HG03175 (cell line): ENCODE data around the gene DHX38.

Experiments used
- ATAC-seq: cut with Tn5 transposase; IDR thresholded peaks from one replicate; pipeline ENCODE4 v1.9.1; 2021; ENCODE audit warnings: mild to moderate bottlenecking, moderate library complexity; ENCODE audit not compliant: unreplicated experiment

DHX38 gene

DNA sequence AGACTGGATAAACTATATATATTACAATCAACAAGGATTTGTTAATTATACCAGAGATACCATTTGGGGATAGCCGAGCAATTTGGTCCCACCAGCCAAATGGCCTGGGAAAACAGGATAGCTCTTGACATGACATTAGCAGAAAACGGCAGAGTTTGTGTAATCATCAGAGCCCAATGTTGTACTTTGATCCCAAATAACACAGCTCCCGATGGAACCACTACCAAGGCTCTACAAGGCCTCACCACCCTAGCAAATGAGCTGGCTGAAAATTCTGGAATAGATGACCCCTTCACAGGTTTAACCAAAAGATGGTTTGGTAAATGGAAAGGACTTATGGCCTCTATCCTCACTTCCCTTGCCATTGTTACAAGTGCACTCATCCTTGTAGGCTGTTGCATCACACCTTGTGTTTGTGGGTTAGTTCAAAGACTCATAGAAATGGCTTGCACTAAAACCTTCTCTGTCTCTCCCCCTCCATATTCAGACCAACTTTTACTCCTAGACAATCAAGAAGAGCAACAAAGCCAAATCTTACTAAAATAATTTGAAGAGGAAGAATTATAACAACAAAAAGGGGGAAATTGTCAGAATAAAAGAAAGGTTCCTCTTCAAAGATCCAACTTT, 9.8 kb upstream of the DHX38 start:
- ATAC-seq = no peak

DNA sequence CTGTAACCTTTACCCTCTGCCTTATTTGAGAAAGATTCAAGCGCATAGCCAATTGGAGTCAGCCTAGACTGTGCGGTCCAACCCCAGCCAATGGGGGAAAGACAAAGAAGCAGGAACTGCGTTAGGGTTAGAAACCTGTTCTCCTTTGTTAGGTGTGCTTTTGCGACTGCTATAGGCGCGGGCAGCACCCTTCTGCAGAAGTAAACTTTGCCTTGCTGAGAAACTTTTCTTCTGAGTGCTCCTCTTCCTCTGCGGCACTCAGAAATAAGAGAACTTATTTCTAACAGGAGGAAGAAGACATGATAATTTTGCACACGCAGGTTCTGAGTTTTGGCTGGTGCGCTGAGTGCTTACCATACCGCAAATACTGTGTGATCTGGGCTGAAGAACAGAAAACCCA, 9.2 kb upstream of the DHX38 start:
- no peak for ATAC-seq

DNA sequence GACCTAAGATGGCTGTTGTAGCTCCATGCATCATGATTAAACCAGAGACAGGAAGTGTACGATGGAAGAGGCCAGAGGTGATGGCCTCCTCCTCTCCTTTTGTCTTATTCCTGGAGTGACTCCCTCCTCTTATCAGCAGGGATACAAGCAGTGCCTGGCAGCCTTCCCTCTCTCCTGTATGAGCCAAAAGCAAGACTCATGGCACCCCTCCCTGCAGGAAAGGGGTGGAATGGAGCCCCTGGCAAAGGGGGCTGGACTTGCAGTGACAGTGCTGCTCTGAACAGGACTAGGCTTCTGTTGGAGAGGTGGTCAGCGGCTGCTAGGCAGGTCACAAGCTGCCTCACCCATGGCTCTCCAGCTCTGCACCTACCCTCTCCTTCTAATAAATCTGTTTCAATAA, 8.6 kb upstream of the DHX38 start:
- no peak for ATAC-seq

DNA sequence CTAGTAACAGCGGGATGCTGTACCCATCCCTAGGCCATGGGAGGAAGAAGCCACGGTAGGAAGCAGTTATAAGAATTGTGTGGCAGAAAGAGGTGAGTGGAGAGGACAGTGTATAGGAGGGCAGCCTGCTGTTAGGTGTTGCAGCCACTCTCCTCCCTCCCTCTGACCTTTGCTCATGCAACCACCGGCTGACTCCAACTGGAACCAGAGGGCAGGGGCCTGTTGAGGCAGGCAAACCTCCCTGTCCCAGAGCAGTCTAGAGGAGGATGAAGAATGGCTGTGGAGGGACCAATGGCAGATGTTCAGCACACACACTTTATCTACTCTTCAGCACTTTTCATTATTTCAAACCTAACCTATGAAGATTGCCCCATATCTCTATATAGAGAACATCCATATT, 2.4 kb upstream of the DHX38 start:
- ATAC-seq = no peak

DNA sequence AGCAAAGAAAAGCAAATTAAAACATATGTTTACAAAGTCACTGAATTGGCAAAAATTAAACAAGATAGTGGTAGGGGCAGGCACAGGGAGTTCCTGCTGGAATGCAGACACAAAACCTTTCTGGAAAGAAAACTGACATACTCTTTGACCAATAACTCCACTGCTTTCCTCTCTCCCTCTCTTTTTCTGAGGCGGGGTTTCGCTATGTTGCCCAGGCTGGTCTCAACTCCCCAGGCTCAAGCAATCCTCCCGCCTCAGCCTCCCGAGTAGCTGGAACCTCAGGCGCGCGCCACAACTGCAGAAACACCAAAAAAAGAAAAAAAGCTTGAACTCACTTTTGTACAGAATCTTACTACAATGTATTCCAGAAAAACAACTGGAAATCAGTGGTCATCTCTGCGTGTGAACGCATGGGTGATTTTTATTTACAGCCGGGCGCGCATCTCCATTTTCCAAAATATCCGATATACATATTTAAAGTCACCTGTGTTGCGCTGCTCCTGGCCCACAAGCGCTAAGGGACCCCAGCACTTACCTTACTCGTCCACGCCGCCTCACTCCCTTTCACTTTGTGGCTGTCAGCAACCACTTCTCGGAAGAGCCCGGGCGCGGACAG, 707 bp upstream of the DHX38 start:
- no peak for ATAC-seq

DNA sequence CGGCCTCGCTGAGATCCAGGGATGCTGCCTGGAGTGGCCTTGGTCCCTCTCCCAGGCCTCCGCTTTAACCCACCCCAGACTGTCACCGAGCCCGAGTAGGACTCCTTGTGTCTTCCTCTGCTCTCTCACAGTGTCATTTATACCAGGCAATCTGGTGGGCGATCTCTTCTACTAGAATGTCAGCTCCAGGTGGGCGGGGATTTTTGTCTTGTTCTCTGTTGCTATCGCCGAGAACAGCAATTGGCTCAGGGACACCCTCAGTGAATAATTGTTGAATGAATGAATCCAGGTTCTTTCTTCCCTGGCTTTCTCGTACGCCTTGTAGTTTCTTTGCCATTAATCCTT, 591 bp downstream of the DHX38 start:
- ATAC-seq = no peak

DNA sequence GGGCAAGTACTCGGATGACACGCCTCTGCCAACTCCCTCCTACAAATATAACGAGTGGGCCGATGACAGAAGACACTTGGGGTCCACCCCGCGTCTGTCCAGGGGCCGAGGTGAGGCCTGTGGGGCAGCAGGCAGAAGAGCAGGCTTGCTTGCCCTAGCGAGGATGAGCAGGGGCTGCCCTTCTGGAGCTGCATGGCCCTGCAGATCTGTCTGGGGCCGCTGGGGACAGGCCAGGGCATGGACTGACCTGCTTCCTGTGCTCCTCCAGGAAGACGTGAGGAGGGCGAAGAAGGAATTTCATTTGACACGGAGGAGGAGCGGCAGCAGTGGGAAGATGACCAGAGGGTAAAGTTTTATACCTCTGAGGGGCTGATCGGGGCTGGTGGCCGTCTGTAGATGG, 5.3 kb downstream of the DHX38 start:
- peak; percentile 7 for ATAC-seq

DNA sequence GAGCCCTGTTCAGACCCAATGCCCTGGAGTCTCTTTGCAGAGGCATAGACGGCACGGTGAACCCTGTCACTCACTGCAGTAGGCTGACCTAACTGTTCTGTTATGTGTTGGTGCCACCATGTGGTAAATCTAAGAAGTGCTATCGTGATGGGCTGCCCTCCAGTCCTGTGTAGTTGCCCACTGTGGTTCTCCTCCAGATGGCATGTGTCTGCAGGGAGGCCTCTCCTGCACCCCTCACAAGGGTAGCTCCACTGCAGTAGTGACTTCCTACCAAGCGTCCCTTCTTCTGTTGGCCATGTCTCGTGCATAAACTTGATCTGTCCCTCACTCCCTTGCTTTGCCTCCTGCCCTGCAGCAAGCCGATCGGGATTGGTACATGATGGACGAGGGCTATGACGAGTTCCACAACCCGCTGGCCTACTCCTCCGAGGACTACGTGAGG, 5.8 kb downstream of the DHX38 start:
- peak; percentile 86 for ATAC-seq

DNA sequence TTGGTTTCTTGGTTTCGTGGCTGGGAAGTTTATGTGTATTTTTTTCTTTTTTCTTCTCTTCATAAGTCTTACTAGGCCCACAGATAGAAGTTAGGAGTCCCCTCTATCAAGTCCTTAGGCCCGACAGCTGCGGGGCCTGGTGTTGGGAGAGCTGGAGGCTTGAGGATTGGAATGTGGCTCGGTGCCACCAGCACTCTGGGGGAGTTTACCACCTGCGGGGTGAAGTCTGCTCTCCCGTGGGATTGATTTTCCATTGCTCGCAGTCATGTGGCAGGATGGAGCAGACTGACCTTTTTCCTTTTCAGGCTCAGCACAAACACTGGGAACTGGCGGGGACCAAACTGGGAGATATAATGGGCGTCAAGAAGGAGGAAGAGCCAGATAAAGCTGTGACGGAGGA, 7.5 kb downstream of the DHX38 start:
- ATAC-seq = no peak

DNA sequence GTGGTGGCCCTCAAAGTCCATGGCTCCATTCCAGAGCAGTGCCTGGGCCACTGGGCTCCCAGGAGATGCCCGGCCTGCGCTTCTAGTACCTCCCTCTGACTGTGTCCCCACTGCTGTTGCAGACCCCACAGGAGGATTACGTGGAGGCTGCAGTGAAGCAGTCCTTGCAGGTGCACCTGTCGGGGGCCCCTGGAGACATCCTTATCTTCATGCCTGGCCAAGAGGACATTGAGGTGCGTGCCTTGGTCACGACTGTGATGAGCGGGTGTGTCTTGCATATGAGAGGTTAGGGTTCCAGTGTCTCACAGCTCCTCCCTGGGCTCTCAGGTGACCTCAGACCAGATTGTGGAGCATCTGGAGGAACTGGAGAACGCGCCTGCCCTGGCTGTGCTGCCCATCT, 11.3 kb downstream of the DHX38 start:
- no peak for ATAC-seq

DNA sequence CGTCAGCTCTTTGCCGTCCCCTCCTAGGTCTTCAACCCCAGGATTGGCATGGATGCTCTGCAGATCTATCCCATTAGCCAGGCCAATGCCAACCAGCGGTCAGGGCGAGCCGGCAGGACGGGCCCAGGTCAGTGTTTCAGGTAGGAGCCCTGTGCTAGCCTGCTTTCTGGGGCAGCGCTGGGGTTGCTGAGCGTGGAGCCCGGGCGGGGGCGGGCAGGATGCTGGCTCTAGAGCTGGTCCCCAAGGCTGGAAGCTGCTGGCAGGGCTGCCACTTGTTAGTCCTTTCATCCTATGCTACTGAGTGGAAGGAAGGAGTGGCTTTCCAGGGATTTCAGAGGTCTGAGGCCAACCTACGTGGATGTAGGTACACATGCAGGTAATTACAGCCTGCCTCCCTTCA, 12.3 kb downstream of the DHX38 start:
- ATAC-seq = no peak

DNA sequence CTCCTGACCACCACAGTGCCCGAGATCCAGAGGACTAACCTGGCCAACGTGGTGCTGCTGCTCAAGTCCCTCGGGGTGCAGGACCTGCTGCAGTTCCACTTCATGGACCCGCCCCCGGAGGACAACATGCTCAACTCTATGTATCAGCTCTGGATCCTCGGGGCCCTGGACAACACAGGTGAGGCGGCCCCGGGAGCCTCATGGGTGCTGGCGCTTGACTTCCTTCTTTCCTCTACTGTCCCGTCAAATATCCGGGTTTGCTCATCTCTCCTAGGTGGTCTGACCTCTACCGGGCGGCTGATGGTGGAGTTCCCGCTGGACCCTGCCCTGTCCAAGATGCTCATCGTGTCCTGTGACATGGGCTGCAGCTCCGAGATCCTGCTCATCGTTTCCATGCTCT, 13.7 kb downstream of the DHX38 start:
- no peak for ATAC-seq

DNA sequence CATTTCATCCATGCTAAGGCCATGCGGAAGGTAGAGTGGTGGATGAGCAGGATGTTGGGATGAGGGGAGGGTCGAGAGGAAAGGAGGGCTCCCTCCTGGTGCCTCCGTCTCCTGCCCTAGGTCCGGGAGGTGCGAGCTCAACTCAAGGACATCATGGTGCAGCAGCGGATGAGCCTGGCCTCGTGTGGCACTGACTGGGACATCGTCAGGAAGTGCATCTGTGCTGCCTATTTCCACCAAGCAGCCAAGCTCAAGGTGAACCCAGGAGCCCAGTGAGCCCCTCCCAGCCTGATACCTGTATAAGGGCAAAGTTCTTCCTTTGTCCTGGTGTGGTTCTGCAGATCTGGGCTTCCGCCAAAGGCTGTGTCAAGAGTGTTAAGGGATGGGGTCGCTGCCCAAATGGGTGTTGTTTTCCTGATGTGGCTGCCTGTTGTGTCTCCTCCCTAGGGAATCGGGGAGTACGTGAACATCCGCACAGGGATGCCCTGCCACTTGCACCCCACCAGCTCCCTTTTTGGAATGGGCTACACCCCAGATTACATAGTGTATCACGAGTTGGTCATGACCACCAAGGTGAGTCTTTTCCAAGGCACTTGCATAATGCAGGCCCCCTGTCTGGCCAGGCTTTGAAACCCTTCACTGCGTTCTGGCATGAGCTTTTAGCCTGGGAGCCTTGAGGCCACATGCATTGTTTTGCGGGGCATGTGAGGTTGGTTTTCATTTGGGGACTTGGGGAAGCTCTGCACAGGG, 14.9 kb downstream of the DHX38 start:
- no peak for ATAC-seq

DNA sequence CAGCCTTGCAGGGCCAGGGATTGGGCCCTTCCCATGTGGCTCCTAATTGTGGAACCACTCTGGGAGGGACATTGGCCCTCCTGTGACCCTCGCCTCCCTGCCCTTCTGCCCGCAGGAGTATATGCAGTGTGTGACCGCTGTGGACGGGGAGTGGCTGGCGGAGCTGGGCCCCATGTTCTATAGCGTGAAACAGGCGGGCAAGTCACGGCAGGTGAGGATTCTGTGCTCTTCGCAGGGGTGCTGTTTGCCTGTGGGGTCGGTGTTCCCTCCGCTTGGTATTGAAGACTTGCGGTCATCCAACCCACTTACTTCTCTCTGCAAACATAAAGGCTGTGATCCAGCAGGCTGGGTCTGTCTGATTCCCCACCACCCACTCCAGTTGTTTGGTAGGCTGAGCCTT, 15.7 kb downstream of the DHX38 start:
- ATAC-seq = no peak

DNA sequence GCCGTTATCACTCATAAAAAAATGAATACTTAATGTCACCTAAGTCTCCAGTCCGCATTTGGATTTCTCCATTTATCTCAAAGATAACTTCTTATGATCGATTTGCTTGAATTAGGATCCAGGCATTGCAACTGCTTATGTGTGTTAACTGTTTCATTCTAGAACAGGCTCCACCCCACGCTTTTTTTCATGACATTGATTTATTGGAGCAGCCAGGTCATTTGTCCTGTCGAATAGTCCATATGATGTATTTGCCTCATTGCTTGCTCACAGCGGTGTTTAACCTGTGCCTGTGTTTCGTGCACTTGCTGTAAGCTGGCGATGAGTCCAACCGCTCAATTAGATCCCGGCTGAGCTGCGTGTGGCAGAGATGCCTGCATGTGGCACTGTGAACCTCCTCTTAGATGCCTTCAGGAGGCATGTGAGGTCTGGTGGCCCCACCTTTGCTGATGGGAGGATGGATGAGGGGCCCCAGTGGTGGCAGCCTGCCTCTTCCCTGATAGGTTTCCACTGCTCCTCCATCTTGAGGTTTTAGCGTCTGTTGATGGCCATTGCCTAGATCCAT, 16.4 kb downstream of the DHX38 start:
- no peak for ATAC-seq

DNA sequence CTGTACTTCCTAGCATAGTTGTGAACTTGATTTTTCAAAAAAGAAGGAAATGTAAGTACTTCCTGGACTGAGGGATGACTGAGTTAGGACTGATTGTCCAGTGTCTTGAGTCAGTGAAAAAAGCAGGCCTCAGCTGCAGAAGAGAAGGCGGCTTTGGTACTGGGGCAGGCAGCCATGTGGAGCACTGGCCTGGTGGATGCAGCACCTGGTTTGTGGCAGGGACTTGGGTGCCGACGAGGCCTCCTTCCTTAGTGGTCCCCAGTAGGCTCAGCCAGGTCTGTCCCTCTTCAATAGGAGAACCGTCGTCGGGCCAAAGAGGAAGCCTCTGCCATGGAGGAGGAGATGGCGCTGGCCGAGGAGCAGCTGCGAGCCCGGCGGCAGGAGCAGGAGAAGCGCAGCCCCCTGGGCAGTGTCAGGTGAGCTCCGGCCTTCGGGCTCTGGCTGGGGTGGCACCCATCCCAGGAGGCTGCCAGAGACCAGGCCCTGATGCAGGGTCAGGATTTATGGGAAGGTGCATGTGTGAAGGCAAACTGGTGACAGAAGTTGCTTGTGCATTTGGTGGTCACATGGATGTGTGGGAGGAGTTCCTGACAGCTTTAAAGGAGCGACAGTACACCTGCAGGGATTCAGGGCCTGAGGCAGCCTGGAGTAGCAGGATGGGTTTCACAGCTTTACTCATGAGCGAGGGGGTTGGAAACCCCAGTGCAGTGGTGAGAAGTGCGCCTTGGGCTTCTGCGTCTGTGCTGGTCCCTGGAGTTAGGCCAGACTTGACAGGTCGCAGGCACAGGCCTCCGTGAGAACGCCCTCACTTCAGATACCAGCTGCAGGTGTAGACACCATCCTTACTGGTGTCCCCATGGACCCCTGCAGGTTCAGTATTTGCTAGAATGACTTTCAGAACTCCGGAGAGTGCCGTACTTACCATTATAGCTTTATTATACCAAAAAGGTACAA, 17.3 kb downstream of the DHX38 start:
- no peak for ATAC-seq

DNA sequence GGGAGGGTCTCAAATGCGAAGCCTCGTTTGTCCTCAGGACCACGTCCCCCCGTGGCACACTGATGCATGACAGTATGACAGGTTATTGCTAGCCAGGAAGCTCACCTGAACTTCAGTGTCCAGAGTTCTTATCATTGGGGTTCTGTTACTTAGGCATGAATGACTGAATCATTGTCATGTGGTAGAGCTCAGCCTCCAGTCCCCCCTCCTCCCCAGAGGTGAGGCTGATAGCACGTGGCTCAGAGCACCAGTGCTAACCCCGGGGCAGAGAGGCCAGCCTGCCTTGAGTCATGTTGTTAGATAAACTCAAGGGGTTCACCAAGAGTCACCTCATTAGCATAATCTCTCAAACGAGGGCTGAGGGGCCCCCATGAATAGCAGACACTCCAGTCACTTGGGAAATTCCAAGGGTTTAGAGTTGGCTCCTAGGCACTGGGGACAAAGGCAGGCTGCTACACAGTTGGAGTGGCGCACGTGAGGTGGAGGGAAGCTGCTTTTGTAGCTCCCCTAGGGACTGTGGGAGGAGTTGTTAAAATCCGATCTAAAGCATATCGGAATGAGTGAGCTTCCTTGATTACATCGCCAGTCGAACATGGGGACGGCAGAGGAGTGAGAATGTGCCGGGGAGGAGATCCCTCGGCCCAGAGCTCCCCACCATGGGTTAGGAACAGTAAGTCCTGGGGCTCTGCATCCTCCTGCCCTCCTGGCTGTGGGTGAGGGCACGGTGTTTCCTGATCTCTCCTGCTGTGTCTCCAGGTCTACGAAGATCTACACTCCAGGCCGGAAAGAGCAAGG, 18.2 kb downstream of the DHX38 start:
- no peak for ATAC-seq

DNA sequence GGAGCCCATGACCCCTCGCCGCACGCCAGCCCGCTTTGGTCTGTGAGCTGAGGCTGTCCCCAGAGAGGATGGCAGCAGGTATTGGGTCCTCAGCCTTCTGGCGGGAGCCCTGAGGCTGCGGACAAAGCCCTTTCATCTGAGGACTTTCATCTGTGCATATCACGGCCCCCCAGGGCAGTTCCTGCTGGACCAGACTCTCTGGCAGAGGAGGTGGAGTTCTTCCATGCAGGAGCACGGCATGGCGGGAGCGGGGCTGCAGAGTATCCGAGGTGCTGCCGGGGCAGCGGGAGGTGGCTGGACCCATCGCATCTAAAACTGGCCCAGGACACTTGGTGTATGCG, 18.8 kb downstream of the DHX38 start:
- ATAC-seq = no peak

DNA sequence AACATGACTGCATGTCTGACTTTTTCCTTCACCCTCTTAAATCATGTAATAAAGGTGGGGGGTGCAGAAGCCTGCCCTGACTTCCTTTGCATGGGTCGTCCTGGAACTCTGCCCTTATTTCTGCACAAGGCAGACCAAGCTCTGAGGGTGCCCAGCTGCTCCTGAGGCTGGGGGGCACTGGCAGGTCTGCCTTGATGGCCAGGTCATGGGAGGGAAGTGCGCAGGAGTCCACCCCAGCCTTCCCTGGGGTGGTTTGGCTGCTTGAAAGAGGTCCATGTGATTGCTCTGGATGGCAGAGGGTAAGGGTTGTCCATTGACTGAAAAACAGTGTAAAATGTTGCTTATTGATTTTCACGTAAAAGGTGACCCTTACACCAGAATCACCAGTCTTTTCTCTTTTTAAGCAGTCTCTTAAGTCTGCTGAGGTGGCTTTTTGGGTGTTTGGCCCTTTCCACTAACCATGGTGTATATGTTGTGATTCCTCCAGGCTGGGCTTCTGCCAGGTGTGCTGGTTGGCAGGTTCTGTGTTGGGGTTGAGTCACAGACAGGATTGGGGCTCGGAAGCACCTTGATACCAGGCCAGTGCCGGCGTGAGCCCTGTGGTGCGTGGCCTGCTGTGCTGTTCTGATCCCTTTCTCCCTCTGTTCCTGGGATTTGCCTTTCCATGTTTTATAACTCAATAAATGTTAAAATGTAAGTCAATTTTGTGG, 19.4 kb downstream of the DHX38 start:
- ATAC-seq = no peak

DNA sequence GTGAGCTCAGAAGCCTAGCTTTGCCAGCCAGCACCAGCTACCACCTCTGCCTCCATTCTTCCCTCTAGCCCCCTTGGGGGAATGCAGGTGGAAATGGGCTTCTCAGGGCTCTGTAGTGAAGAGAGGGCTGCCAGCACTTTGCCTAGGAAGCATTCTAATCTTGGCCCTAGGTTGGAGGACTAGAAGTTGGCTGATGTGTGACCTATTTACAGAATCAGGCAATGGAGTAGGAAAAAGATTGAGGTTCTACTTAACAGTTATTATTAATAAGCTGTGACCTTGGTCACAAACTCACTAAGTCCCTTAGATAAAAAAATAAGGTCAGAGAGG, 19.9 kb downstream of the DHX38 start:
- ATAC-seq = no peak
